Transverse colon (tissue), 4 donors: ENCODE measurements around the gene FRY. TPM values are rescaled to one million over a fixed set of nuclear protein-coding genes. Genes with fewer than 3 reads are reported as not detected.

Source experiments
- DNase-seq: peaks from one replicate; pipeline ENCODE4 v3.0.0-alpha.2; 2019
- H3K27ac ChIP-seq, 4 donors: fragments of 200-600 bp; sonication (generic); 2 replicates each; pipeline ENCODE4 v1.5.1; 2016 to 2018; ENCODE audit warnings: inconsistent platforms in 4 of 4
- H3K27me3 ChIP-seq: fragments of 200-600 bp; sonication (generic); 2 replicates; pipeline ENCODE4 v1.5.1; 2017; ENCODE audit warnings: inconsistent platforms
- H3K36me3 ChIP-seq, 4 donors: fragments of 200-600 bp; sonication (generic); 2 replicates each; pipeline ENCODE4 v1.5.1; 2017 to 2019; ENCODE audit warnings: inconsistent platforms in 4 of 4
- H3K4me1 ChIP-seq, 4 donors: fragments of 200-600 bp; sonication (generic); 2 replicates each; pipeline ENCODE4 v1.5.1; 2017 to 2020; ENCODE audit warnings: inconsistent platforms in 4 of 4
- H3K4me3 ChIP-seq, 4 donors: fragments of 200-600 bp; sonication (generic); 1 replicate in 1 of 4; 2 replicates in 3 of 4; pipeline versions ENCODE4 v1.5.1 to v1.6.1; 2017 to 2019; ENCODE audit warnings: inconsistent platforms in 4 of 4
- H3K9me3 ChIP-seq, 2 donors: fragments of 200-600 bp; sonication (generic); 2 replicates each; pipeline ENCODE4 v1.5.1; 2017 to 2019; ENCODE audit warnings: inconsistent platforms in 2 of 2
- CTCF ChIP-seq, 5 experiments: fragments of 200-600 bp in 3 of 5; fragments of 450-650 bp in 2 of 5; sonication (generic) in 3 of 5; IDR thresholded peaks; 1 replicate in 2 of 5; 2 replicates in 3 of 5; pipeline ENCODE4 v1.5.1; 2016 to 2017; ENCODE audit warnings: antibody characterized with exemption in 5 of 5, inconsistent platforms in 3 of 5, mild to moderate bottlenecking in 2 of 5, moderate library complexity in 1 of 5
- EP300 ChIP-seq: sonication (generic); formaldehyde crosslinking; IDR thresholded peaks from one replicate; pipeline ENCODE4 v1.6.1; 2017; ENCODE audit warnings: antibody characterized with exemption, low read depth
- POLR2A ChIP-seq: fragments of 450-650 bp; IDR thresholded peaks from one replicate; pipeline ENCODE4 v1.6.1; 2016; ENCODE audit warnings: antibody characterized with exemption, mild to moderate bottlenecking, moderate library complexity
- POLR2AphosphoS5 ChIP-seq, 3 donors: sonication (generic); formaldehyde crosslinking; IDR thresholded peaks; one replicate each; pipeline ENCODE4 v1.6.1; 2016; ENCODE audit warnings: antibody characterized with exemption in 3 of 3
- WGBS, 2 donors: methylation state at CpG; one replicate each; pipeline ENCODE4 v1.1.5; 2018; ENCODE audit warnings: low coverage in 1 of 2; 5-methylcytosine and 5-hydroxymethylcytosine counted together
- in situ Hi-C, 4 donors: fragments of 200-750 bp; cut with MboI; loops; one replicate each; pipeline versions ENCODE4 v1.15.0 to v1.15.1; 2017; ENCODE audit warnings: low sequenced_read_pairs in 3 of 4, low pct_ligation_motif_present in 1 of 4, low pct_unique_long_range_greater_than_20kb in 1 of 4
- intact Hi-C: fragments of 100-400 bp; cut with DNase I; formaldehyde crosslinking; loops from one replicate; pipeline ENCODE4 v1.15.1; 2023; ENCODE audit warnings: low total_unique reads
- total RNA-seq, 4 donors: library from RNA; depleted of rRNA; stranded (reverse); fragments of >200 nt; gene quantifications; one replicate each; pipeline ENCODE4 v1.1.0, GENCODE V29; 2016

Gene FRY
- total RNA-seq, 4 donors from 2014 or later: 6.7 to 42.6 (median 12.4) TPM

- DNase-seq: no peak
- in situ Hi-C loops: loop anchor here in 2 of 4 donors (25.0 kb wide), 2 partner anchors 299 to 399 kb away; no protein-coding TSS in a partner anchor
Measured at GRCh38 chr13:32311188-32311897, 279.8 kb downstream of the FRY start.

GRCh38 chr13:32314271-32315237, 283.0 kb downstream of the FRY start:
- H3K9me3 ChIP-seq: no peaks in the 10 kb centered on the region
- DNase-seq: peak; percentile 35
- TF ChIP-seq POLR2AphosphoS5 (IDR thresholded peaks at IDR 0.05) (no peak), POLR2A (no peak), CTCF (IDR thresholded peaks at IDR 0.05) (no peak), EP300 (no peak)
- peak overlapping the region; percentile 88 to 95 (median 92) for H3K27ac ChIP-seq
- no peaks in the 10 kb centered on the region for H3K36me3 ChIP-seq
- intact Hi-C loops: loop anchor here (5.0 kb wide), 1 partner anchor 287 kb away; no protein-coding TSS in a partner anchor
- peaks cover 3 to 19% (median 12%) of the 10 kb centered on the region in 4 donors for H3K4me1 ChIP-seq
- 60 to 81% methylated on average over 2 to 32 of the region's 32 CpGs for WGBS, 2 donors
- no peaks in the 10 kb centered on the region for H3K27me3 ChIP-seq
- H3K4me3 ChIP-seq: peak overlapping the region; percentile 63 to 86 (median 78)
- in situ Hi-C loops: loop anchor here in 2 of 4 donors (25.0 kb wide), 2 partner anchors 302 to 402 kb away; no protein-coding TSS in a partner anchor

More at GRCh38 chr13:32311188-32311897, 279.8 kb downstream of the FRY start:
- Histone ChIP-seq H3K9me3 (no peaks in the 10 kb centered on the region), H3K4me3 (no peak overlapping the region), H3K36me3 (no peaks in the 10 kb centered on the region), H3K27me3 (no peaks in the 10 kb centered on the region), H3K27ac (no peak overlapping the region), H3K4me1 (peaks cover under 1 to 18% (median 11%) of the 10 kb centered on the region in 4 donors)
- 80 to 96% methylated on average over 2 to 36 of the region's 36 CpGs for WGBS, 2 donors
- no peak for TF ChIP-seq POLR2A
- no peak for TF ChIP-seq POLR2AphosphoS5 (IDR thresholded peaks at IDR 0.05)
- no peak for TF ChIP-seq CTCF (IDR thresholded peaks at IDR 0.05)
- no peak for TF ChIP-seq EP300
- intact Hi-C loops: loop anchor here (2.0 to 5.0 kb wide), 2 partner anchors 284 to 403 kb away; no protein-coding TSS in a partner anchor

GRCh38 chr13:32315238-32316027, 283.9 kb downstream of the FRY start, which contains the start of the genes BRCA2 and ZAR1L:
BRCA2 (plus strand) TSS chr13:32315508; CDS start chr13:32316461, 953 bp downstream.
ZAR1L (minus strand) TSS chr13:32315363; CDS start chr13:32311925, 3,438 bp downstream.
- in situ Hi-C loops (loop anchor here in 2 of 4 donors (25.0 kb wide), 2 partner anchors 303 to 403 kb away; no protein-coding TSS in a partner anchor), intact Hi-C loops (no loop called here)
- H3K4me3 ChIP-seq: peak within 1 kb of the TSS; percentile 63 to 86 (median 78)

More at GRCh38 chr13:32315238-32316027, 283.9 kb downstream of the FRY start, which contains the start of the genes BRCA2 and ZAR1L:
- peaks cover 3 to 13% (median 8%) of the 10 kb centered on the region in 4 donors for H3K4me1 ChIP-seq
- peak; percentile 91 for DNase-seq
- no peaks in the 10 kb centered on the region for H3K9me3 ChIP-seq
- TF ChIP-seq CTCF (IDR thresholded peaks at IDR 0.05): no peak
- TF ChIP-seq POLR2AphosphoS5 (IDR thresholded peaks at IDR 0.05): peak; percentile 79 to 90 (median 86)
- no peak for TF ChIP-seq EP300
- TF ChIP-seq POLR2A: peak; percentile 79
- no peaks in the 10 kb centered on the region for H3K36me3 ChIP-seq
- WGBS, 2 donors: 2% methylated on average over 59 of the region's 60 CpGs; no CpG with 5 or more reads in 1 of the 2 donors
- H3K27me3 ChIP-seq: no peaks in the 10 kb centered on the region
- H3K27ac ChIP-seq: peak within 1 kb of the TSS; percentile 88 to 95 (median 92)
